ENCODE measurements around the gene TOB2.

DNA sequence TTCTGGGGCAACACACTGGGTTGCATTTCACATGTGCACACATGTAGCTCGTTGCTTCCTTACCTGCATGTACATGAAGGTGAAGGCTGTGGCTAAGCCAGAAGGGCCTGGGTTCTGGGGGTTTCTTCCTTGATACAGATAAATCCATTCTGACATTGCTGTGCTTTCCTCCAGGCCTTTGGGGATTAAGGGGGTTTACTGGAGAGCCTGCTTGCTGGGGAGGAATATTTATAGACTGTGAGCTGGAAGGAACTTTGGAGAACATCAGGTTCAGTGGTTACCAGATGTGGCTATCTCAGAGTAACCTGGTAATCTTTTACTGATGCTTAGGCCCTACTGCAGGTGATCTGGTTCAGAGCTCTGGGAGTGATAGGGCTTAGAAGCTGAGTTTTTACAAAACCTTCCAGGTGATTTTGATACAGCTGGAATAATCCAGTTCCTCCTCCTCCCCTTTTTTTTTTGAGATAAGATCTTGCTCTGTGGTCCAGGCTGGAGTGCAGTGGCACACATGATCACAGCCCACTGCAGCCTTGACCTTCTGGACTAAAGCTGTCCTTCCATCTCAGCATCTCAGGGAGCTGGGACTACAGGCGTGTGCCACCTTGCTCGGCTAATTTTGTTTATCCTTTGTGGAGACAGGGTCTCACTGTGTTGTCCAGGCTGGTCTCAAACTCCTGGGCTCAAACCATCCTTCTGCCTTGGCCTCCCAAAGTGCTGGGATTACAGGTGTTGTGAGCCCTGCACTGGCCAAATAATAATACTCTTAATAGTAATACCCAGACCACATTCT lies 42.2 kb upstream of the TOB2 start:
- TF ChIP-seq CREB1 (IDR thresholded peaks at IDR 0.05; ENCODE audit: low read depth) = no peak
- no peak for TF ChIP-seq RAD21 (IDR thresholded peaks at IDR 0.05; ENCODE audit: low read depth)
- TF ChIP-seq ZBTB7A (IDR thresholded peaks at IDR 0.05; ENCODE audit: low read depth) = no peak
- no peak for TF ChIP-seq TAF1 (IDR thresholded peaks at IDR 0.05; ENCODE audit: low read depth)
- TF ChIP-seq EP300 (IDR thresholded peaks at IDR 0.05; ENCODE audit: borderline replicate concordance) = no peak
- TF ChIP-seq, protein P1, sequence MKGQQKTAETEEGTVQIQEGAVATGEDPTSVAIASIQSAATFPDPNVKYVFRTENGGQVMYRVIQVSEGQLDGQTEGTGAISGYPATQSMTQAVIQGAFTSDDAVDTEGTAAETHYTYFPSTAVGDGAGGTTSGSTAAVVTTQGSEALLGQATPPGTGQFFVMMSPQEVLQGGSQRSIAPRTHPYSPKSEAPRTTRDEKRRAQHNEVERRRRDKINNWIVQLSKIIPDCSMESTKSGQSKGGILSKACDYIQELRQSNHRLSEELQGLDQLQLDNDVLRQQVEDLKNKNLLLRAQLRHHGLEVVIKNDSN (IDR thresholded peaks at IDR 0.05) = no peak
- TF ChIP-seq TEAD4 (IDR thresholded peaks at IDR 0.05) = no peak
- TF ChIP-seq YY1 (IDR thresholded peaks at IDR 0.05; ENCODE audit: low read depth) = no peak
- TF ChIP-seq, protein P2, sequence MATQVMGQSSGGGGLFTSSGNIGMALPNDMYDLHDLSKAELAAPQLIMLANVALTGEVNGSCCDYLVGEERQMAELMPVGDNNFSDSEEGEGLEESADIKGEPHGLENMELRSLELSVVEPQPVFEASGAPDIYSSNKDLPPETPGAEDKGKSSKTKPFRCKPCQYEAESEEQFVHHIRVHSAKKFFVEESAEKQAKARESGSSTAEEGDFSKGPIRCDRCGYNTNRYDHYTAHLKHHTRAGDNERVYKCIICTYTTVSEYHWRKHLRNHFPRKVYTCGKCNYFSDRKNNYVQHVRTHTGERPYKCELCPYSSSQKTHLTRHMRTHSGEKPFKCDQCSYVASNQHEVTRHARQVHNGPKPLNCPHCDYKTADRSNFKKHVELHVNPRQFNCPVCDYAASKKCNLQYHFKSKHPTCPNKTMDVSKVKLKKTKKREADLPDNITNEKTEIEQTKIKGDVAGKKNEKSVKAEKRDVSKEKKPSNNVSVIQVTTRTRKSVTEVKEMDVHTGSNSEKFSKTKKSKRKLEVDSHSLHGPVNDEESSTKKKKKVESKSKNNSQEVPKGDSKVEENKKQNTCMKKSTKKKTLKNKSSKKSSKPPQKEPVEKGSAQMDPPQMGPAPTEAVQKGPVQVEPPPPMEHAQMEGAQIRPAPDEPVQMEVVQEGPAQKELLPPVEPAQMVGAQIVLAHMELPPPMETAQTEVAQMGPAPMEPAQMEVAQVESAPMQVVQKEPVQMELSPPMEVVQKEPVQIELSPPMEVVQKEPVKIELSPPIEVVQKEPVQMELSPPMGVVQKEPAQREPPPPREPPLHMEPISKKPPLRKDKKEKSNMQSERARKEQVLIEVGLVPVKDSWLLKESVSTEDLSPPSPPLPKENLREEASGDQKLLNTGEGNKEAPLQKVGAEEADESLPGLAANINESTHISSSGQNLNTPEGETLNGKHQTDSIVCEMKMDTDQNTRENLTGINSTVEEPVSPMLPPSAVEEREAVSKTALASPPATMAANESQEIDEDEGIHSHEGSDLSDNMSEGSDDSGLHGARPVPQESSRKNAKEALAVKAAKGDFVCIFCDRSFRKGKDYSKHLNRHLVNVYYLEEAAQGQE (IDR thresholded peaks at IDR 0.05; ENCODE audit: low read depth) = no peak
- TF ChIP-seq CEBPB (IDR thresholded peaks at IDR 0.05) = no peak
- TF ChIP-seq NFIC (IDR thresholded peaks at IDR 0.05) = no peak
- TF ChIP-seq, protein P3, sequence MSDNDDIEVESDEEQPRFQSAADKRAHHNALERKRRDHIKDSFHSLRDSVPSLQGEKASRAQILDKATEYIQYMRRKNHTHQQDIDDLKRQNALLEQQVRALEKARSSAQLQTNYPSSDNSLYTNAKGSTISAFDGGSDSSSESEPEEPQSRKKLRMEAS (IDR thresholded peaks at IDR 0.05) = no peak
